Right lung (tissue), 5 donors: Measurements from ENCODE around the gene POLR1C. TPM values are rescaled to one million over a fixed set of nuclear protein-coding genes. Genes with fewer than 3 reads are reported as not detected.
"Not testable (repeated sequence)": the region's sequence is repeated elsewhere in the genome, so short reads cannot be mapped to it uniquely, and the experiment has no call there.

ENCODE experiments used
- DNase-seq, 2 donors: peaks; one replicate each; pipeline ENCODE4 v3.0.0-alpha.2; 2013
- polyA plus RNA-seq, 5 donors: library from polyadenylated mRNA; unstranded; fragments of 120-200 nt; gene quantifications; one replicate each; pipeline versions ENCODE4 v1.2.1 to v1.2.3, GENCODE V29; 2013; ENCODE audit warnings: inconsistent platforms in 1 of 5, low replicate concordance in 1 of 5; ENCODE audit not compliant: insufficient read length in 5 of 5, insufficient read depth in 1 of 5

Gene POLR1C
- polyA plus RNA-seq, 5 donors: 33.8 to 37.9 (median 37.0) TPM

DNA sequence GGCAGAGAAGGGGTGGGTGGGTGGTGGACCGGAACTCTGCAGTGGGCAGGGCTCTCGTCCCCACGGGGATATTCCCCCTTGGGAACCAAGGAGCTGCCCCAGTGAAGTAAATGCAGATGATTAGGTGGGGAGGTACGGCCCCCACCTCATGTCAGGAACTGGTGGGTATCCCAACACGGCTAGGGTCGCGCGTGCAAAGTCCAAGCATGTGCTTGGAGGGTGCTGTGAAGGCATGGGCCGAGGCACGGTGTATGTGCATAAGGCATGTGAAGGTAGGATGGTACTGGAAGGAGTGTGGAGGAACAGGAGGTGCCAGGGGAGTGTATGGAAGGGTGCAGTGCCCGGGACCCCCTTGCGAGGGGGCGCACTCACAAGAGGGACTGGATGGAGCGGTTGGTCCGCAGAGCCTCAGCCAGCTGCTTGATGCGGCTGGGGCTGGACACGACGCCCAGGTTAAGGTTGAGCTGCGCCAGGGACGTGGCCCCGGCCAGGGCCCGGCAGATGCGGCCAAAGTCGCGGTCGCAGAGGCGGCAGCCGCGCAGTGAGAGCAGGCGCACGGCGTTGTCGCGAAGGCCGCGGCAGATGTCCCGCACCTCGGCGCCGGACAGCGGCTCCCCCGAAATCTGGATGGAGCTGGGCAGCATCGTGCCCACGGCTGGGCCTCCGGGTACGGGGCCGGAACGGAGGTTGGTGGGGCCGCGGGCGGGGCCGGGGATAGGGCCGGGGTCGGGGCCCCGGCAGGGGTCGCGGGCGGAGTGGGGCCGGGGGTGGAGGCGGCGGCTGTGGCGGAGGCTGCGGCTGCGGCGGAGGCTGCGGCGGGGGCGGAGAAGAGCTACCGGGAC lies 7.5 kb upstream of the POLR1C start:
- no peak for DNase-seq

DNA sequence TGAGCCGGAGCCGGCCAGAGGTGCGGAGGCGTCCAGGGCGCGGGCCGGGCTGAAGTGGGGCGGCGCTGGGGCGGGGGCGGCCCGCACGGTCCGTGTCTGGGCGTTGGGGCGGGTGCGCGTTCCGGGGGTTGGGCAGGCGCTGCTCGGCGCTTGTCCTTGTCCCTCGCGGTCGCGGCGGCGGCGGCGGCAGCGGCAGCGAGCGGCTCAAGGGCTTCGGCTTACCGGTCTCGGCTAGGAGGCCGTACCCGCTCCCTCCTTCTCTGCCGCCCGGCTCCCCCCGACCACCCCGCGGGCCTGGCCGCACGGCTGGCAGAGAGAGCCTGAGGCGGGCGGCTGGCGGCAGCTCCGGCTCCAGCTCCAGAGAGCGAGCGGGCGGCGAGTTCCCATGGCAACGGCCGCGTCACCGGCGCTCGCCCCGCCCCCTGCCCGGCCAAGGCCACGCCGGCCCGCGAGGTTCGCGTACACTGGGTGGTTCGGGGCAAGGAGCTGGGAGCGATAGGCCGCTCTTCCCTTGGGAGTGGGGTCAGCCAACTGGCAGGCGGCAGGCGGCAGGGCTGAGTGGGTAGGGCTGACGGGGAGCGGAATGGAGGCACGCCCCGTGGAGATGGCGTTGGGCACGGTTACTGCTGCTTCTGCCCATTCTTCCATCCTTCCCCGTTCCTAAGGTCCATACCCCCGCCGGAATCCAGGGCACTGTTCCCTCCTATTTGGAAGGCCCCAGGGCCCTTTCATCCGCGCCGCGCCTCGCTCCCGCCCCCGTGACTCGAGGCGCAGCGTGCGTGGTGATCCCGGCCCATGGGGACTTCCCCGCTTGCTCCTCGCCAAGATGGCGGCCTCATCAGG lies 6.7 kb upstream of the POLR1C start, which contains the start of gene LRRC73:
Gene LRRC73 (minus strand): TSS at position 363 of the 843 bp plus-strand sequence. CDS start 561 bp downstream, outside the sequence.
- DNase-seq: peak; percentile 77 to 83

DNA sequence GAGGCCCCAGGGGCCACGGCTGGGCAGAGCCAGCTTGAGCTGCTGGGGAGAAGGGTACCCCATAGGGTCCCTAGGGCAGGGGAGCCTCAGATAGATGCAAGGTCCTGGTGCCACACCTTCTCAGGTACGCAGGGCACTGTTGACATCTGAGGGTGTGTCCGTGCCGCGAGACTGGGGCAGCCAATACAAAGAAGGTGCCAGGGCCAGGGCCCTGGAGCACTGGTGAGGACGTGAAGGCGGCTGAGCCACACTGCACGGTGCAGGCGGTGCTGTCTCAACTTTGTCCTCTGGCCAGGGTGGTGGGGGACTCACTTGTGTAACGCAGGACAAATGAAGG lies 6.1 kb upstream of the POLR1C start:
- no peak for DNase-seq

DNA sequence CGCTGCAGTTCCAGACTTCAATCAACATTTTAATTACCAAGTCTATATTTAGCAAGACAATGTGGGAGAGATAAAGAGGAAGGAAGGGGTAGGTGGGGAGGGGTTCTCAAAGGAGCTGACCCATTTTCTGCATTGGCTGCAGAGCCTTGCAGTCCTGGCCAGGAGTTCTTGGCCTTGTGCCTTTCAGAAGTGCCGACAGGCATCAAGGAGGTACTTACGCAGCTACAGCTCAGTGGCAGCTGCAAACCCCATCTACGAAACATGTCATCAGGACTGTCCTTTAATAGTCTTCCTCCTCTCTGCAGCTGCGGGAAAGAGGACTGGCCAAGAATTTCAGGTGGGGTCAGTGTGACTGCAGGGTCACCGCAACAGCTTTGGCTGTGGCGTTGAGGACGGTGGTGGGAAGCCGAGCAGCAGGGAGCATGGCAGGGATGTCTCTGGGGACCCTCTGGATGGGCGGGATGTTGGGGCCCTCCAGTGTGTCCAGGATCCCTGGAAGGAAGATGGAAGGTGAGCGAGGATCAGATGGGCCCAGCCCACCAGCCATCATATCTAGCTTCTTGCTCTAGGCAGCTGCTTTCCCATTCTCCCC lies 5.0 kb upstream of the POLR1C start:
- no peak for DNase-seq

DNA sequence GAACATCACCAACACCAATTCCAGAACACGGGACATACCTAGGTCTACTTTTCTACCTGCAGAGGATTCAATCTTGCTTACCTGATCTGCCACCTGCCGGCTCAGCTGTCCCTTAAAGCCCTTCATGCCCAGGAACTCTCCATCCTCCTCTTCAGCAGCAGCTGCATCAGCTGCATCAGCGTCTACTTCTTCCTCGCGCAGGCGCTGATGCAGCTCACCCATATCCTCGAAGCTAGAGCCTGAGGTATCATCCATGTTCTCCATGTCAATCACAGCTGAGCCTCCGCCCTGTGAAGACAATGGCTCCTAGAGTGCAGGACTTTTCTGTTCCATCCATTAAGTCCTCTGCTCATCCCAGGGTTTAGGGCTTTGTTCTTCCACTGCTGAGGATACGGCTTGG lies 1.1 kb upstream of the POLR1C start:
- DNase-seq: no peak

DNA sequence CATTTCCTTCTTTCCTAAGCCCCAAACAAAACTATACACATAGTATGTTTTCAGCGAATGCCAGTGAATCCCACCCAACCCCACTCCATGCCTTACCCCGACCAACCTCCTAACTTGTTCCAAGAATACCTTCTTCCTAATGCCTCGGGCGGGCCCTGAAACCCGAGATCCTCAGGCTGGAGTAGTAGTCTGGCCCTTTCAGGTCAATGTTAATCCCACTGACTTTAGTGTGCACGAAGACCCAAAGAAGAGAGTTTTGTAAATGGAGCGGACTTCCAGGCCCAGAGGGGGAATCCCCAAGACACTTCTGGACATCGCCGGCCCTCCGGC lies 557 bp upstream of the POLR1C start:
- DNase-seq: no peak

DNA sequence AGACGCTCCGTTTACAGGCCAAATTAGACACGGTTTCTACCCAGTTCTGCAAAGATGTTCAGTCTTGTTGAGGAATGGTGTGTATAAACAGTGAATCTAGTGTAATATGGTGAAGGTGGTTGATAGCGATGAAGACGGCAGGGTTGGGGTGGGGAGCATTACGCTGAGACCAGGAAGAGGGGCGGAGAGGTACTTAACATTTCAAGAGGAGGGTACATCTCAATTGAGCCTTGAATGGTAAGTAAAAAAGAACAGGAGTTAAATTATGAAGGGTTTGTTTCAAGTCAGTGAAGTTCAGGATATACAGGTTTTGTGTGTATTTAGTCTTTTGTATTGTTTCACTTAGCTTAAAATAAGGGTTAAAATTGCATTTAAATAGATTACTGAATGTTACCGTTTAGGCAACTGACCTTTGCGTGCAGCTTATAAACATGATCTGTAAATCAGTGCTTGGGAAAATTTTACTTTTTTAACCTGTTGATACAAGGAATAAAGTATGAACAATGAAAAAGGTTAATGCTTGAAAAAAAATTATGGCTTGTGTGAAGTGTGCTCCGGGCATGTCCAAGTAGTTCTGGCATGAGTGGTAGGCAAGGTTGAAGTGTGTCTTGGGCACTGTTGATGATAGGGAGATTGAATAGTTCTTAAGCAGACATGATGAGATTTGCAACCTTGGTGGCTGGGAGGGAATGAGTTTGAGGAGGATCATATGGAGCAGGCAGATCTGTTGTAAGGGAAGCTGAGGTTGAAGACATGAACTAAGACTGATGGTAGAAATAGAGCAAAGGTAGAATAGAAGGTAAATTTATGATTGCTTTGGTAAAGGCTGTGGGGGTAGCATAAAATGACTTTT lies 842 bp downstream of the POLR1C start:
- DNase-seq: no peak

DNA sequence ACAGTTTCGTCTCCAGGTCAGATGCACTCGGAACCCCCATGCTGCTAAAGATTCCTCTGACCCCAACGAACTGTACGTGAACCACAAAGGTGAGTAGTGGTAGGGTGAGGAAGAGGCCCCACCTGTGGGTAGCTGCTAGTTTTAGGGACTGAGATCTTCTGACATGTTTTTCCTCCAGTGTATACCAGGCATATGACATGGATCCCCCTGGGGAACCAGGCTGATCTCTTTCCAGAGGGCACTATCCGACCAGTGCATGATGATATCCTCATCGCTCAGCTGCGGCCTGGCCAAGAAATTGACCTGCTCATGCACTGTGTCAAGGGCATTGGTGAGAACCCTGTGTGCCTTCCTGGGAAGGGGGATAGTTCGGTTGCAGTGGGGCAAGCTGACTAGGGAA lies 3.2 kb downstream of the POLR1C start:
- DNase-seq: no peak

DNA sequence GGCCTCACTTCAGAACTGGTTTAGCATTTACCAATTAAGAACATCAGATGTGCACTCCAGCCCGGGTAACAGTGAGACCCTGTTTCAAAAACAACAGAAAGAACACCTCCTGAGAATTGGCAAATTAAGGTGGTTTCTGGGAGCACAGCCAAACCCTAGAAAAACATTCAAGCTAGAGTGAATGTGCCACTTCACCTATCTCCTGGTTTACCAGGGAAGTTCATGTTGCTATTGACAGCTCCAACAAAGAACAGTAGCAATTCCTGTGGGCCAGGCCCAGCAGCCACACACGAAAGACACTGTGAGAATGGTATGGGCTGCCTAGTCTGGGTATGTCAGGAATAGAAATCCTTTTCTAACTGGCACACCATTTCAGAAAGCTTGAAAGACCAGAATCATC lies 4.9 kb downstream of the POLR1C start:
- DNase-seq: no peak

DNA sequence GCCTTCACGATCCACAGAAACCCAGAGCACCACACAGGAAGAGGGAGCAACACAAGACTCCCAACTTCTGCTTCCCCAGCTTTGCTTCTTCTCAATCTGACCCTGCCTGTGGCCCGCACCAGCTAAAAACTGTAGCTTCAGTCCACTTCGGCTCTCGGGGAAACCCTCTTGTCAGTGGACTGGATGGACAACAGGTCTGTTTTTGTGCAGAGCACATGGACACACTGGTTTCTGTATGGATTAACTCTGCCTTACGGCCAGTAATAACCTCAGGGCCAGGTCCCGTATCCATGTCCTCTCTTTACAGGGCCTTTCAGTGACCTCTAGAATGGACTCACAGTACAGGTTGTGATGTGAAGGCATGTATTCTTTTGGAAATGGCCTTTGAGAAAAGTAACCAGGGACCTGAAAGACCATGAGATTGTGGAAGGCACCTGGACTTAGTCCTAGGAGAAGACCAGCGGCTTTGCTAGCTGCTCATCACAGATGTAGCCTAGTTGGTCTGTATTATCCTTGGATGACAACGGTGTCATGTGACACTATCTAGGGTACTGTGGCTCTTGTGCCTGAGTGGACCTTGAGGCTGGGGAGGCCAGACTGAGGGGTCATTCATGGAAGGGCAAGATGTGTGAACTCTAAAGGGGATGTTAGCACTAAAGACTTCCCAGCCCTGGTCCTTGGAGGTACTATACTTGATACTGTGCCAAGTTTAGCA lies 5.8 kb downstream of the POLR1C start:
- no peak for DNase-seq

DNA sequence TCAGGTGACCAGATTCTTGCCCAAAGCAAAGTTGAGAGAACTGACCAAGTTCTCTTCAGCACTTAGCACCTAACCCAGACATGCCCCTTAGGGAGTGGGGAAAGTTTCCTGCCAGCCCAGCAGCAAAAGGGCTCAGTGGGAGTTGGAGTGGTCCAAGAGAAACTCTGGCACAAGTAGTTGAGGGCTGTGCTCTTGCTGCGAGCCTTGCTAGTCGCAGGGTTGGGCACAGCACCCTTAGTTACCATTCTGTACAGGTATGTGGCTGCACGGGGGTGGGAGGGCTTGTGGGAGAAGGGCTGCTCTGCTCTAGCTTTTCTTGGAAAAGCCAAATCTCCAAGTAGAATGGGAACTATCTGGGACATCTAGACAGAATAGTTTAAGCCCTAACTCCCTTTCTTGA lies 6.4 kb downstream of the POLR1C start:
- no peak for DNase-seq

DNA sequence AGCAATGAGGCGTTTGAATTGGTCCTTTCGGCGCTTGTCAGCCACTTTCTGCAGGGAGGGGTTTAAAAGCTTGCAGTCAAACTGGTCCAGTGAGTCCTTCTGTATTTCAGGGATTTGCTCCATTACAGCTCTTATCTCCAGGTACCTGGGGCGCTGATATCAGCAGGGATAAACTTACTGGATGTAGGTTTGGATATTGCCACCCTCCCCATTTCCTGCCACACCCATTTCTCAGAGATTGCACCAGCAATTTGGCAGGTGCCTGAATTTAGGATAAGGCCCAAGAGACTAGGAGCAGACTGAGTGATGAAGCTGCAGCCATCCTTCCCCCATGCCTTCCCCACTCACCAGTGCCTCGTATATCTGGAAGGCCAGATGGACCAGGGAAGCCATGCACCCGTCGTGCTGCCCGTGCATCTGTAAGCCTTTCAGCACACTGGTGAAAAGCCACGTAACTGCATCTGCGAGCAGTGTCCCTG lies 7.6 kb downstream of the POLR1C start:
- DNase-seq: no peak

DNA sequence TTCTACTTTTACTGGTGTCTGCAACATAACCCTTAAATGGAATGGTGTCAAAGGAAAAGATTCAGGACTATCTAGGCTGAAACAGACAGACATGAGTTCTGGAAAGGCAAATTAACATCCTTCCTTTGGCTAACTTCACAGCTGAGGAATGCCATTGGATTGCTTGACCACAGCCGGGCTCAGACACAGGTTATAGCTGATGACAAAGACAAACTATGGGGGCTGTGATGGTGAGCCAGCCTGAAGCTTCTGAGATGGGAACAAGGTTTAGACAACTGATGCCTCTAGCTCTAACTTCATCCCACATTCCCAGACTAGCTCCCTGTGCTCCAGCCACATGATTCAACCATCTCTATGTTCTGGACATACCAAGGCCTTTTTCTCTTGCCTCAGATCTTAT lies 15.3 kb downstream of the POLR1C start:
- DNase-seq: no peak

DNA sequence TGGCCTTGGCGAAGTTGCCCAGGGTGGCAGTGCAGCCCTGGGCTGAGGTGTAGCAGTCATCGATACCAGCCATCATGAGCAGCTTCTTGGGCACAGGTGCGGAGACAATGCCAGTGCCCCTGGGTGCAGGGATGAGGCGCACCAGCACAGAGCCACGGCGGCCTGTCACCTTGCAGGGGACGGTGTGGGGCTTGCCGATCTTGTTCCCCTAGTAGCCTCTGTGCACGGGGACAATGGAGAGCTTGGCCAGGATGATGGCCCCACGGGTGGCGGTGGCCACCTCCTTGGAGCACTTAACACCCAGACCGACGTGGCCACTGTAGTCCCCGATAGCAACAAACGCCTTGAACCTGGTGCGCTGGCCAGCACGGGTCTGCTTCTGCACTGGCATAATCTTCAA lies 22.1 kb downstream of the POLR1C start:
- not testable (repeated sequence) for DNase-seq

DNA sequence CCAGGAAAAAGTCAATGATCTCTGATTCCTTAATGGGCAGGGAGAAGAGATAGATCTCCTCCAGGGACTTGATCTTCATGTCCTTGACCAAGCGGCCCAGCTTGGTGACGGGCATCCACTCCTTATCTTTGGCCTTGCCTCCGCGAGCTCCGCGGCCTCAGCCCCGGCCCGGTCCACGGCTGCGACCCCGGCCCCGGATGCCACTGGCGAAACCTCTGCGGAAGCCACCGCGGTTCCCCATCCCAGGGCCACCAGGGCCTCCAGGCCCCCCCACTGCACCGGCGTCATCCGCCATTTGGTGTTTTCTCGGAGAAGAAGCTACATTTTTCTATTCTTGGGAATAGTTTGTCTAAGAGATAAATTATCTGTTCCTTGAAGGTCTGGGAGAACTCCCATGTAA lies 22.5 kb downstream of the POLR1C start:
- DNase-seq: not testable (repeated sequence)

DNA sequence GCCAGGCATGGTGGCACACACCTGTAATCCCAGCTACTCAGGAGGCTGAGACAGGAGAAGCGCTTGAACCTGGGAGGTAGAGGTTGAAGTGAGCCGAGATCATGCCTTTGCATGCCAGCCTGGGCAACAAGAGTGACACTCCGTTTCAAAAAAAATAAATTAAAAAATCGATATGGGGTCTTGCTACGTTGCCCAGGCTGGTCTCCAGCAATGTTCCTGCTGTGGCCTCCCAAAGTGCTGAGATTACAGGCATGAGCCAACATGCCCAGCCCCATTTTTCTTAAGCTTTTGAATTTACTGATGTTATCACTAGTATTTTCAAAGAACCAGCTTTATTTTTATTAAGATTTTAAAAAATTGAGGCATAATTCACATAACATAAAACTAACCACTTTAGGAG lies 23.6 kb downstream of the POLR1C start:
- DNase-seq: no peak

DNA sequence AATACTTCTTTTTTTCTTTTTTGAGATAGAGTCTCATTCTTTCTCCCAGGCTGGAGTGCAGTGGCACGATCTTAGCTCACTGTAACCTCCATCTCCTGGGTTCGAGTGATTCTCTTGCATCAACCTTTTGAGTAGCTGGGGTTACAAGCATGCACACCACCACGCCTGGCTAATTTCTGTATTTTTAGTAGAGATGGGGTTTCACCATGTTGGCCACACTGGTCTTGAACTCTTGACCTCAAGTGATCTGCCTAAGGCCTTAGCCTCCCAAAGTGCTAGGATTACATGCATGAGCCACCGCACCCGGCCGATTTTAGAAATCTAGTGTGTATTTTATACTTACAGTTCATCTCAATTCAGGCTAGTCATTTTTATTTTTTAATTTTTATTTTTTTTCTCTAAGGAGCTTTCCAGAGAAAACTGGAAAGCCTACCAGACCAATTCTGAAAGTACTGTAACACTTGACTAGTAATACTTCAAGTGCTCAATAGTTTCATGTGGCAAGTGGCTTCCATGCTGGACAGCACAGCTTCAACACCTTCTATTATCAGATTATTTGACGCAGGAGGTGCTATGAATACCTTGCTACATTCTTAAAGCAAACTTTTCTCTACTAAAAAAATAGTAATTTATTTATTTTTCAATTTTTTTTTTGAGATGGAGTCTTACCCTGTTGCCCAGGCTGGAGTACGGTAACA lies 25.0 kb downstream of the POLR1C start:
- DNase-seq: no peak

DNA sequence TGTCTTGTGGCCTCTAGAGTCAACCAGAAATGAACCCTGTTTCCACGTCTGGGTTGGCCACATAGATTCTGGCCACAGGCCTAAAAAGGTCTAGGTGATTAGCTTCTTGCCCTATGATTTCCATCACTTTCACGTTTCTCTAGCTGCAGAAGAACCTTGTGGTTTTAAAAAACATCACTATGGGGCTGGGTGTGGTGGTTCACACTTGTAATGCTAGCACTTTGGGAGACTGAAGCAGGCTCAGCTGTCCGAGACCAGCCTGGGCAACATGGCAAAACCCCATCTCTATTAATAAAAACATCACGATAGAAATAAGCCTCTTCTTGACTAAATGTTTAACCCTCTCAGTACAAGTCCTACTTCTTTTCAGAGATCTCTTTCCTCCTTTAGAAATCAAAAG lies 27.6 kb downstream of the POLR1C start:
- no peak for DNase-seq

DNA sequence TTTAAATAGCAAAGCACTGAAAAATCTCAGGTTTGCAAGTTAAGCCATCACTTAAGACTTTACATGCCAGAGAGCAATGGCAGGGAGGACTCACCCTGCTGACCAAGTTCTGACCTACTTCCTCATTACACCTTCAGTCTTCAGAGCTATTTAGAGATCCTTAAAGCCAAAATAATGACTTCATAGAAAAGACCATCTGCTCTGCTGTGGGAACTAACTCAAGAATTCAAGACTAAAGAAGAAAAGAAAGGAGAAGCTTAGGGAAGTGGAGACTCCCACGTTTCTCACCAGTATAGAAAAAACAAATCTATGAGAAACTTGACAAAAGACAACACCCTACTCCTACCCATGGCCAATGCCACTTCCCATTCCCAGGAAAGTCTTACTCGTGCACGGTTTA lies 30.3 kb downstream of the POLR1C start:
- DNase-seq: no peak

DNA sequence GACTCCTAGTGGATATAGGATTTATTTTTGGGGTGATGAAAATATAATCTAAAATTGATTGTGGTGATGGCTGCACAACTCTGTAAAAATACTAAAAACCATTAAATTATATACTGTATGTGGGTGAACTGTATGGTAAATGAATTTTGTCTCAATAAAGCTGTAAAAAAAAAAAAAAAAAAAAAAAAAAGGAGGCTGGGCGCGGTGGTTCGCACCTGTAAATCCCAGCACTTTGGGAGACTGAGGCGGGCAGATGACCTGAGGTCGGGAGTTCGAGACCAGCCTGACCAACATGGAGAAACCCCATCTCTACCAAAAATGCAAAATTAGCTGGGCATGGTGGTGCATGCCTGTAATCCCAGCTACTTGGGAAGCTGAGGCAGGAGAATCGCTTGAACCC lies 40.7 kb downstream of the POLR1C start:
- not testable (repeated sequence) for DNase-seq
